Naive thymus-derived CD4-positive, alpha-beta T cell (primary cell): Measurements from ENCODE around the gene SMIM31. TPM values are rescaled to one million over a fixed set of nuclear protein-coding genes. Genes with fewer than 3 reads are reported as not detected.

ENCODE experiments used
- ATAC-seq: fragments of 150-1000 bp; cut with Tn5 transposase; 2 replicates; pipeline ENCODE4 v1.10.0; 2021; ENCODE audit warnings: mild to moderate bottlenecking, moderate library complexity
- CTCF ChIA-PET: fragments of 350-600 bp; sonication (Branson Sonifier 250); formaldehyde crosslinking; loops from one replicate; lab custom pipeline; 2021; ENCODE audit warnings: antibody characterized with exemption; lab: Charles Lee
- POLR2A ChIA-PET: fragments of 350-600 bp; sonication (Branson Sonifier 250); formaldehyde crosslinking; loops from one replicate; lab custom pipeline; 2021; ENCODE audit warnings: antibody characterized with exemption, inconsistent platforms; lab: Charles Lee
- DNase-seq, 9 donors: peaks; one replicate each; pipeline versions ENCODE4 v3.0.0 to v3.0.0-alpha.2; 2020 to 2022; ENCODE audit warnings: mixed read lengths in 1 of 9
- H3K27ac ChIP-seq: one replicate; pipeline ENCODE4 v1.7.0; 2013; ENCODE audit warnings: mild to moderate bottlenecking, low read depth, low read length, moderate library complexity
- H3K27me3 ChIP-seq, 2 donors: one replicate each; pipeline ENCODE4 v1.7.0; 2013; ENCODE audit warnings: low read length in 2 of 2, mild to moderate bottlenecking in 2 of 2, moderate library complexity in 2 of 2; ENCODE audit not compliant: control insufficient read depth in 2 of 2, insufficient read depth in 2 of 2
- H3K36me3 ChIP-seq, 3 experiments: 1 replicate in 2 of 3; 2 replicates in 1 of 3; pipeline ENCODE4 v1.7.0; 2013; ENCODE audit warnings: low read length in 3 of 3, mild to moderate bottlenecking in 3 of 3, moderate library complexity in 1 of 3; ENCODE audit not compliant: insufficient read depth in 3 of 3, control insufficient read depth in 2 of 3
- H3K4me1 ChIP-seq, 2 donors: one replicate each; pipeline ENCODE4 v1.7.0; 2013; ENCODE audit warnings: low read length in 2 of 2, mild to moderate bottlenecking in 2 of 2, moderate library complexity in 1 of 2; ENCODE audit not compliant: control insufficient read depth in 2 of 2, insufficient read depth in 2 of 2
- H3K4me3 ChIP-seq: 2 replicates; pipeline ENCODE4 v1.7.0; 2013; ENCODE audit warnings: mild to moderate bottlenecking, low read length
- H3K9me3 ChIP-seq, 3 experiments: 1 replicate in 2 of 3; 2 replicates in 1 of 3; pipeline ENCODE4 v1.7.0; 2013; ENCODE audit warnings: low read length in 3 of 3; ENCODE audit not compliant: control insufficient read depth in 2 of 3
- H3K27ac Mint-ChIP-seq, 9 donors: one replicate each; pipeline ENCODE4 v1.8.0; 2020 to 2022; ENCODE audit warnings: mixed read lengths in 9 of 9, mild to moderate bottlenecking in 8 of 9, moderate library complexity in 5 of 9, inconsistent platforms in 2 of 9
- H3K27me3 Mint-ChIP-seq, 5 donors: one replicate each; pipeline ENCODE4 v1.8.0; 2021 to 2022; ENCODE audit warnings: mixed read lengths in 5 of 5, mild to moderate bottlenecking in 1 of 5
- H3K36me3 Mint-ChIP-seq, 5 donors: one replicate each; pipeline ENCODE4 v1.8.0; 2020 to 2022; ENCODE audit warnings: mixed read lengths in 5 of 5, mild to moderate bottlenecking in 3 of 5, inconsistent platforms in 1 of 5
- H3K4me1 Mint-ChIP-seq, 7 donors: one replicate each; pipeline ENCODE4 v1.8.0; 2020 to 2022; ENCODE audit warnings: mixed read lengths in 7 of 7, mild to moderate bottlenecking in 3 of 7, inconsistent platforms in 1 of 7
- H3K4me3 Mint-ChIP-seq, 10 donors: one replicate each; pipeline ENCODE4 v1.8.0; 2020 to 2022; ENCODE audit warnings: mild to moderate bottlenecking in 10 of 10, mixed read lengths in 10 of 10, moderate library complexity in 6 of 10, inconsistent platforms in 2 of 10
- H3K9me3 Mint-ChIP-seq, 11 donors: one replicate each; pipeline ENCODE4 v1.8.0; 2020 to 2022; ENCODE audit warnings: mixed read lengths in 11 of 11, mild to moderate bottlenecking in 4 of 11, inconsistent platforms in 1 of 11, moderate library complexity in 1 of 11
- intact Hi-C, 2 donors: fragments of 100-400 bp; cut with micrococcal nuclease; formaldehyde crosslinking; loops; one replicate each; pipeline ENCODE4 v1.15.1; 2023
- polyA plus RNA-seq, 2 donors: library from polyadenylated mRNA; unstranded; fragments of 300-500 nt; fragmentation: Illumina TruSeq; gene quantifications; one replicate each; pipeline ENCODE4 v1.2.3, GENCODE V29; 2021
- total RNA-seq, 6 experiments: library from RNA in 5 of 6; stranded (reverse) in 5 of 6; gene quantifications; 1 replicate in 5 of 6; 2 replicates in 1 of 6; pipeline ENCODE4 v1.2.3 and lab custom pipeline; 2021 to 2026

Gene SMIM31
- total RNA-seq (not detected), polyA plus RNA-seq (not detected), total RNA-seq (lab: John Stamatoyannopoulos, UW) (not detected)

DNA sequence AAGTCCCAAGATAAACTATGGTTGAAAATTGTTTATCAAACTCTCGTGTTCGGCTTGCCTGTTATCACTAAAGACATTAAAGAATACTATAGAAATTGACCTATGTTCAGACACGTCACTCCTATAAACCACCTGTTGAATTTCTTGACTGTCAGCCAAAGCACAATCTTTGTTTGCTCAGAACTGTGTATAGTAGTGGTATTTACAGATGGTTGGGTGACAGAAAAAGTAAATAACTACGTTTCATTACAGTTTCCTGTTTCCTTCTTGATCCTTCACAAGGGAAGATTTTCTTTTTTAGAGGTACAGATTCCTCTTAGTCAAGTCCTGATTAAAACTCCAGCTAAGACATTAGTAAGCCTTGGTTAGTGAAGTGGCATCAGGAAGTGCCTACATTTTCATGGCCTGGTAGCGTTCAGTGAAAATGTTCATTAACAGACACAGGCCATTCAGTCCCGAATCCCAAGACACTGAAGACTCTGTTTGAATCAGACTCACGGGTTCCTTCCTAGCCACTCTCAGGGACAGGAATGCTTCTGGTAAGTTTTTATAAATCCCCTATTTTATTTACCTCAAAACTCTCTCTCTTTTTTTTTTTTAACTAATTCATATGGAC, at the start of gene SMIM31:
SMIM31 (plus strand) TSS at position 259 of the 616 bp plus-strand sequence. CDS start 16,313 bp downstream, outside the sequence.
- POLR2A ChIA-PET = no interaction called here
- Histone ChIP-seq H3K27me3 (no peaks in the 10 kb centered on the region), H3K27ac (no peak within 1 kb of the TSS), H3K9me3 (no peaks in the 10 kb centered on the region), H3K4me3 (no peak within 1 kb of the TSS), H3K4me1 (no peaks in the 10 kb centered on the region), H3K36me3 (no peaks in the 10 kb centered on the region)
- CTCF ChIA-PET = interaction anchor here (0.7 kb wide), 1 partner anchor 1260 kb away, joined by 3 read pairs; no protein-coding TSS in a partner anchor
- intact Hi-C loops = no loop called here
- Mint-ChIP-seq H3K4me1 (no peaks in the 10 kb centered on the region), H3K27ac (no peak within 1 kb of the TSS), H3K36me3 (no peaks in the 10 kb centered on the region), H3K4me3 (no peak within 1 kb of the TSS), H3K9me3 (peaks cover 0 to 19% (median 6%) of the 10 kb centered on the region in 11 donors), H3K27me3 (peaks cover 0 to 28% (median 8%) of the 10 kb centered on the region in 5 donors)
- DNase-seq = no peak
- ATAC-seq = no peak

- ChIA-PET CTCF (no interaction called here), POLR2A (no interaction called here)
- Histone ChIP-seq H3K4me3 (no peak overlapping the region), H3K36me3 (no peaks in the 10 kb centered on the region), H3K27ac (no peak overlapping the region), H3K9me3 (no peaks in the 10 kb centered on the region), H3K27me3 (no peaks in the 10 kb centered on the region), H3K4me1 (no peaks in the 10 kb centered on the region)
- Mint-ChIP-seq H3K36me3 (peaks cover 0 to 4% (median 0%) of the 10 kb centered on the region in 5 donors), H3K9me3 (peaks cover 0 to 5% (median 0%) of the 10 kb centered on the region in 11 donors), H3K4me1 (peaks cover 0 to under 1% (median 0%) of the 10 kb centered on the region in 7 donors), H3K4me3 (no peak overlapping the region), H3K27me3 (peaks cover 0 to 11% (median 6%) of the 10 kb centered on the region in 5 donors), H3K27ac (no peak overlapping the region)
- DNase-seq (no peak), ATAC-seq (no peak)
- intact Hi-C loops = no loop called here
Observed at GRCh38 chr4:164706675-164707074, 47.3 kb upstream of the SMIM31 start.

DNA sequence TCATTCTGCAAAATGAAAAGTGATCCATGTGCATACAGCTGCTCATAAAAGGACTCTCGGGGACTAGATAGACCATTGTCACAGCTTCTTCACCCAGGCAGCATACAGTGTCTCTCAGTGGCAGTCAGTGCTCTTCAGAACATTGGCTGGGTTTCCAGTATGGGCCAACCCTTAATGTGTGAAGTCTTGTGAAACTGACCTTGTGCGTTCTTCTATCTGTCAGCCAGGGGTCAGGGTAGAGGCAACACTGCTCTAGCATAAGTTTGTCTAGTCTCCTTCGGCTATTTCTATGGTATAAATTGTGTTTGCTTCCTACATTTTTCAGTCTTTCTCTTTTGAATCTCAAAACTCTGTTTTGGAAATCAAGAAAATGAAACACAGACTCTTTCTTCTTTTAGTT, 37.0 kb upstream of the SMIM31 start:
- Histone ChIP-seq H3K4me3 (no peak overlapping the region), H3K27ac (no peak overlapping the region), H3K4me1 (no peaks in the 10 kb centered on the region), H3K27me3 (no peaks in the 10 kb centered on the region), H3K36me3 (no peaks in the 10 kb centered on the region), H3K9me3 (no peaks in the 10 kb centered on the region)
- ChIA-PET POLR2A (no interaction called here), CTCF (no interaction called here)
- H3K9me3 Mint-ChIP-seq = peaks cover 0 to 3% (median 0%) of the 10 kb centered on the region in 11 donors
- DNase-seq (no peak), ATAC-seq (peak; percentile 27)
- intact Hi-C loops = no loop called here
- H3K27ac Mint-ChIP-seq = no peak overlapping the region
- no peak overlapping the region for H3K4me3 Mint-ChIP-seq
- no peaks in the 10 kb centered on the region for H3K36me3 Mint-ChIP-seq
- no peaks in the 10 kb centered on the region for H3K4me1 Mint-ChIP-seq
- peaks cover 0 to 18% (median 5%) of the 10 kb centered on the region in 5 donors for H3K27me3 Mint-ChIP-seq

DNA sequence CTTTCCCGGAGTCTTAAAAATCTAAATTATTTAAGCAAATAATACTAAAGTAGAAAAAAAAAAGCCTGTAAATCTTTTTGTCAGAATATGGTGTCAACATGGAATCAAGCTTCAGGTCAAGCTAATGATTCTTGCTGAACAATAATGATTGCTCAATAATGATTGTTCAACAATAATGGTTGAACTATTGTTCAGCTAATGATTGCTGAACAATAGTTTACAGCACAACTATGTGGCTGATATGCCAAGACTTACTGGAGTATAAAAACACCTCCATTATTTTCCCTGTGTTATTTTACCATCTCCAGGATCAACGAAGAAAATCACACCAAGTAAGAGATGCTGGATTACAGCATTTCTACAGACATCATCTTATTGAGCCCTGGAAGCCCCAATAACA, 35.1 kb upstream of the SMIM31 start:
- DNase-seq (no peak), ATAC-seq (no peak)
- Histone ChIP-seq H3K27ac (no peak overlapping the region), H3K9me3 (no peaks in the 10 kb centered on the region), H3K4me1 (no peaks in the 10 kb centered on the region), H3K4me3 (no peak overlapping the region), H3K27me3 (no peaks in the 10 kb centered on the region), H3K36me3 (no peaks in the 10 kb centered on the region)
- ChIA-PET CTCF (no interaction called here), POLR2A (no interaction called here)
- Mint-ChIP-seq H3K4me3 (no peak overlapping the region), H3K27me3 (peaks cover 0 to 17% (median 5%) of the 10 kb centered on the region in 5 donors), H3K27ac (no peak overlapping the region), H3K9me3 (no peaks in the 10 kb centered on the region), H3K4me1 (peaks cover 0 to 2% (median 0%) of the 10 kb centered on the region in 7 donors), H3K36me3 (no peaks in the 10 kb centered on the region)
- intact Hi-C loops = no loop called here

DNA sequence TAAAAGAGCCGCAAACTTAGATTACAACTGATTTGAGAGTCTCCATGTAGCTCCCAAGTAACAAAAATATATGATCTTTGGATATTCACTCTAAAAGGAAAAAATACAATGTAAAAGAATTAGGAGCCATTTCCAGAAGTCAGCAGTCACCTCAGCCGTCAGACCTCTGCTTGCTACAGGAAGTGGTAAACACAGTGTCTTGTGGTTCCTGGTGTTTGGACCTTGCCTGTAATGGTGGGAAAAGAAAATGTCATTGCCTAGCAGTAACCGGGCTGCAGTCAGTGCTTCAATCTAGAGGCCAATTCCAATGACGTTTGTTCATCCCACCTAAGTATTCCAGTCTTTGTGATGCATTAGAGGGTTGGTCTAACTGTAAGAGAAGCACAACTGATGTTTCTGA, 28.9 kb upstream of the SMIM31 start:
- H3K27ac ChIP-seq = no peak overlapping the region
- POLR2A ChIA-PET = no interaction called here
- Mint-ChIP-seq H3K36me3 (no peaks in the 10 kb centered on the region), H3K4me3 (no peak overlapping the region), H3K27me3 (peaks cover 7 to 24% (median 15%) of the 10 kb centered on the region in 5 donors), H3K27ac (no peak overlapping the region), H3K9me3 (no peaks in the 10 kb centered on the region), H3K4me1 (peaks cover 0 to 10% (median 2%) of the 10 kb centered on the region in 7 donors)
- H3K9me3 ChIP-seq = no peaks in the 10 kb centered on the region
- DNase-seq (no peak), ATAC-seq (no peak)
- intact Hi-C loops = no loop called here
- no peak overlapping the region for H3K4me3 ChIP-seq
- no peaks in the 10 kb centered on the region for H3K4me1 ChIP-seq
- no peaks in the 10 kb centered on the region for H3K36me3 ChIP-seq
- CTCF ChIA-PET = no interaction called here
- H3K27me3 ChIP-seq = no peaks in the 10 kb centered on the region

- no peaks in the 10 kb centered on the region for H3K9me3 ChIP-seq
- H3K27ac ChIP-seq = no peak overlapping the region
- no peak overlapping the region for H3K4me3 Mint-ChIP-seq
- H3K9me3 Mint-ChIP-seq = no peaks in the 10 kb centered on the region
- POLR2A ChIA-PET = no interaction called here
- H3K4me1 Mint-ChIP-seq = peaks cover 0 to 4% (median 0%) of the 10 kb centered on the region in 7 donors
- no peak overlapping the region for H3K4me3 ChIP-seq
- CTCF ChIA-PET = interaction anchor here (0.6 to 5.7 kb wide), 7 partner anchors 869 to 1516 kb away, joined by 3 to 66 read pairs (median 3); no protein-coding TSS in a partner anchor
- H3K4me1 ChIP-seq = no peaks in the 10 kb centered on the region
- H3K27ac Mint-ChIP-seq = no peak overlapping the region
- no peaks in the 10 kb centered on the region for H3K27me3 ChIP-seq
- no peaks in the 10 kb centered on the region for H3K36me3 Mint-ChIP-seq
- no peaks in the 10 kb centered on the region for H3K36me3 ChIP-seq
- ATAC-seq (no peak), DNase-seq (no peak)
- peaks cover 9 to 16% (median 14%) of the 10 kb centered on the region in 5 donors for H3K27me3 Mint-ChIP-seq
- intact Hi-C loops = loop anchor here (1.0 to 10.0 kb wide), 6 partner anchors 366 to 1249 kb away; no protein-coding TSS in a partner anchor
Observed at GRCh38 chr4:164730705-164731393, 23.1 kb upstream of the SMIM31 start.
